HK-2 (cell line): Measurements from ENCODE around the gene TNFAIP2.
"Not testable (repeated sequence)": the region's sequence is repeated elsewhere in the genome, so short reads cannot be mapped to it uniquely, and the experiment has no call there.

Source experiments
- DNase-seq: peaks from one replicate; pipeline ENCODE4 v3.0.0-alpha.2; 2018; ENCODE audit not compliant: unreplicated experiment

Gene TNFAIP2

DNA sequence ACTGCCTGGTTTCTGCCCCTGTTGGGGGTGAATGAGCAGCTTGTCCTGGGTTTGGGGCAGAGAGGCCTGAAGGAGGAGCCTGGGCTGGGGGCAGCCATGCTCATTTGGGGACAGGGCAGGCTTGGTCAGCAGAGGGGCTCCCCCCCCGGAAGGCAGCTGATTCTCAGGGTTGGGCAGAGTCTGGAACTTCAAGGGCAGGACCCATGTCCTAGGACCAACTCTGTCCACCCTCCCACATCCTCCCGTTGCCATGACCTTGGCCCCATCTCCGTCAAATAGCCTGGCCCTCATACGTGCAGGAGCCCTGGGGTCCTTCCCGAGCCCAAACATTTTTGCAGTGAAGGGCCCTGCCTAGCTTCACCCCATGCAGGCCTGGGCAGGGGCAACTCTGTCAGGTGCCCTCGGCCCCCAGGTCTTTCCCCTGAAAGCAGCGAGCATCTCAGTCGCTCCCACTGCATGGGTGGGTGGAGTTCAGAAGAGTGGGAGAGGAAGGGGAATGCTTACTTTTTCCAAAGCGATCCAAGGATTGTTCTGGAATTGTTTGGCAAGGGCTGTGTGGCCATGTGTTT lies 32.6 kb downstream of the TNFAIP2 start:
- DNase-seq: no peak

DNA sequence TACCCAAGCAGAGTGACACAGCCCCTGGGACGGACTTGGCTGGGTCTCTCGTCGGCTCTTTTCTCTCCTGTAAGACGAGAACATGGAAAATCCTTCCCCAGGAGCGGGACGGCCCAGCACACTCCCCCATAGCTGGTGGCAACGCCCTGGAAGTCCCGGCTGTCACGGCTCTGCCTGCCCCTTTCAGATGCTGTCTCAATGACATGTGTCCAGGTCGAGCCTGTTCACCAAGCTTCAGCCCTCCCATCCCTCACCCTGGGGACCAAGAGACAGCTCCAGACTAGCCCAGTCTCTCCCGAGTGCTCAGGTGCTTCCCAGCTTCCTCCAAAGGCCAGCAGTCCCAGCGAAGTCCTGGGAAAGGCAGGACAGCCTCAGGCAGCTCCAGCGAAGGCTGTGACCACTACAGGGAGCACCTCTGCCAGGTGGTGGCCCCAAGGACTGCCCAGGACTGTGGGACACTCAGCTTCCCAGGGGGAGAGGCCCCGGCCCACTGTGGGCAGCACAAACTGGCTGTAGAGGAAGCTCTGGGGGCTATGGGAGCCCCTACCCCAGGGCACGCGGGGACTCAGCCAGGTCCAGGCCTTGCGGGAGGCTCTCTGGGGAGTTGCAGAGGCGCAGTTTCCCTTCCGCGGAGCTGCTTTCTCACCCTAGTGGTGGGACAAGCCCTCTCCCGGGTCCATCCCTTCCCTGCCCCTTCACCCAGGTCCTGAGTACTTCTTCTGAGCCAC lies 33.6 kb downstream of the TNFAIP2 start:
- DNase-seq: no peak

DNA sequence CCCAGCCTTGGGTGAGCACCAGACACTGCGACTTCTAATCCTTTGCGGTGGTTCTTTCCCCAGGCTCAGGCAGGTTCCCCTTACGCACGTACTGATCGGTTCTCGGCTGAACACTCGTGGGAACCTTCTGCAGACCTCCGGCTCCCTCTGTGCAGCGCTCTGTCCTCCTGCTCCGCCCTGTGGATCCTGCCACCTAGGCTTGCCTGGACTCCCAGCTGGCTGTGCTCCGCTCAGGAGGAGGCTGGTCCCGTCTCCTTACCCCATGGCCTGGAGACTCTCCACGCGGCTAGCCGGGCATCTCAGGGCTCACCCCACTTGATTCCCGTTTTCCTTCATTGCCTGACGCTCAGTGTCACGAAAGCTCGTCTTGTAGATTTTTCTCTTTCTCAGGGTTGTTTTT lies 34.7 kb downstream of the TNFAIP2 start:
- no peak for DNase-seq

DNA sequence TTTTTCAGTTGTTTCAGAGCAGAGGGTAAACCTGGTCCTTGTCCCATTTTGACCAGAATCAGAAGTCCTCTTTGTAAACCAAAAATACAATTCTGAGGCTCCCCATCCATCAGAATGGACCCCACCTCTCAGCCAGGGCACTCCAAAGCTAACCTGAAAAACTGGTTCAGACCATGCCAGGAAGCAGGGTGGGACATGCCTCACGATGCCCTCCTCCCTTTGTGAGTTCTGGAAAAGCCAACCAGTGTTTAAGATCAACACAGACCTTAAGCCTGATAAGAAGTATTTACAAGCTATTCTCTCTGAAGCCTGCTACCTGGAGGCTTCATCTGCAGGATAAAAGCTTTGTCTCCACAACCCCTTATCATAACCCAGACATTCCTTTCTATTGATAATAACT lies 35.4 kb downstream of the TNFAIP2 start:
- no peak for DNase-seq

DNA sequence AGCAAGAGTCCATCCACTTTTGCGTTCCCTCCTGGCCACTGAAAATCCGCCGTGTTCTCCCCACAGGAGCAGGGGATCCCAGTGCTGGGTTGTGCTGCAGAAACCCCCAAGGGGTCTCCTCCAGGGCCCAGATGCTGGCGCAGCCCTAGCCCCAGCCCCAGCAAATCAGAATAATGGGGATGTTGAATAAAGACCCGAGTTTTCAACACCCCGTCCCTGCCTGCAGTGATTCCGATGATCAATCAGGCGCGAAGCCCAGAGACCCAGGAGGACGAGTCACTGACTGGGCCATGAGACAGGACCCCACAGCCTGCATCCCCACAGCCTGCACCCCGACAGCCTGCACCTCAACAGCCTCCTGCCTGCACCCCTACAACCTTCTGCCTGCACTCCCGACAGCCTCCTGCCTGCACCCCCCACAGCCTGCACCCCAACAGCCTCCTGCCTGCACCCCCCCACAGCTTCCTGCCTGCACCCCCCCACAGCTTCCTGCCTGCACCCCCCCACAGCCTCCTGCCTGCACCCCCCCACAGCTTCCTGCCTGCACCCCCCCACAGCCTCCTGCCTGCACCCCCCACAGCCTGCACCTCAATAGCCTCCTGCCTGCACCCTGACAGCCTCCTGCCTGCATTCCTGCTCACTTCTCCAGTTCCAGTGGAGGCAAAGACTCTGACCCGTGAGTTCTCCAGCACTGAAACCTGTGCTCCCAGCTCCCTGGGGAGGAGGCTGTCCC lies 37.2 kb downstream of the TNFAIP2 start:
- no peak for DNase-seq

DNA sequence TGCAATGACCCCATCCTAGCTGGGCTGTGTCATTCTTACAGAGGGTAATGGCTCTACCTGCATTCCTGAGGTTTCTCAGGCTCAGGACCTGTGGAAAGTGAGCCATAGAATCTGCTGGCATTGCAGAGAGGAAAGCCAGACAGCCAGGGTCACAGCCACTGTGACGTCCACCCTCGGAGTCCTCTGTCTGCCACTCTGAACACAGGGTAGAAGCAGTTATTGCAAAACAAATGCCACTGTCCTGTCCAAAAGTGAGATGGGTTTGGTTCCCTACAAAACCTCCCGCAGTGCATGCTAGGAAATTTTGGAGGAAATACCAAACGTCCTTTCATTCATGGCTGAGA lies 37.8 kb downstream of the TNFAIP2 start:
- peak; percentile 64 for DNase-seq

DNA sequence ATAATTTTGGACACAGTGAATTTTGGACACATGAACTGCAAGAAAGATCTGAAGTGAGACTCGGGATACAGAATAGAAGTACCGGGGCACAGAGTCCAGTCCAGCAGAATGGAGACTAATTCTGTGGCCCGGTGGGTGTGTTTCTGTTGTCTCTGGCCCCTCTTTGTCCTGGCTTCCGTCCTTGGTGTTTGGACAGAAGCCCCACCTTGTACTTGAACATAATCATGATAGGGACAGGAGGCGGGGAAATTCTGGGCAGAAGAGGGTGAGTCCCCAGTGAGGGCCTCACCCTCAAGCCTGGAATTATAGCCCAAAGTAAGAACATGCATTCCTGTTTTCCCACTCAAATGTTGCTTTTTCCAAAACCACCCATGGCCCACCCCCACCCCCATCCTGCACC lies 39.9 kb downstream of the TNFAIP2 start:
- DNase-seq: no peak

DNA sequence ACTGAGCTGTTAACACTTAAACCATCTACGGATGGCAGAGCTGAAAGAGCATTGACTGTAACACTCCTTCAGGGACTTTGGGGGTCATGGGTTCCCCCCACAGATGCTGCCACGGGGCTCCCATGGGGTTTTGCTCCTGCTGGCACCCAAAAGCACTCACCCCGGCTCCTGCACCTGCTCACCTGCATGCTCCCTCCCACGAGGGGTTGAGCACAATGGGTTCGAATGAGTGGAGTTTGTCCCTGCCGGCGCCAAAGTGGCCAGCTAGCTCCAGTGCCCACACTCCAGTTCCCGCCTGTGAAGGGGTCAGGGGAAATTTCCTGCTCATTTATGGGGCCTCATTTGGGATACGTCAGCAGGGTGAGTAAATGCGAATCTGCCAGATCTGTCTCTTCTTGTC lies 40.7 kb downstream of the TNFAIP2 start:
- no peak for DNase-seq

DNA sequence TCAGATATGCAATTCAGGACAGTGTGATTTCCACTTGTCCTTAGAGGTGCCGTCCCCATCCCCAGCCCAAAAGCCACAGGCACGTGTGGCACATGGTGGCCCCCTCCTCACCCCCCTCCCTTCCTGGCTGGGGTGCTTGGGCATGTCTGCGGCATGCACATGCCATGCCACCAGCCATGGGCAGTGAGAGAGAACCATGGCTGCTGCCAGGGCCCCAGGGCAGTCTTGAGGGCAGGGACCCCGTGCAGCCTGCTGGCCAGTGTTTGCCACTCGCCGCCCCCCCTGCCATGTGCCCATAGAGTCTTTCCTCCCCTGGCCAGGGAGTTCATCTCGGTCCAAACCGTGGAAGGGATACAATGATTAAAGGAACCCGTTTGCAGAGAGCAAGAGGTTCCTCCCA lies 41.5 kb downstream of the TNFAIP2 start:
- no peak for DNase-seq

DNA sequence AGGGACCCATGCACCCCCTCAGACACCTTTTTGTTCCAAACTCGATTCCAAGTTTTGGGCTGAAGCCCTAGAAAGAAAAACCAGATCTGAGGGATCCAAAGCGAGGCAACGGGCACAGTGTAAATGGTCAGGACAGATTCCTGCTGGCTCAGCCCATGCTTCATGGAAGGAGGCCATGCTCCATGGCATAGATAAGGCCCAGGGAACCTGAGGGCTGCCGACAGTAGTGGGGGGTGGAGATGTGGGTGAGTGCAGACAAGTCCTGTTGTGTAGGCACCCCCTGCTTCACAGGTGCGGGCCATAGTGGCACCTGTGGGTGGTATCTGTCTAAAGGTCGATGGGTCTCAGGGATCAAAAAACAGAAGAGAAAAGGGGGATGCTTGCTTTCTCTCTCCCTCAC lies 42.1 kb downstream of the TNFAIP2 start:
- DNase-seq: no peak

DNA sequence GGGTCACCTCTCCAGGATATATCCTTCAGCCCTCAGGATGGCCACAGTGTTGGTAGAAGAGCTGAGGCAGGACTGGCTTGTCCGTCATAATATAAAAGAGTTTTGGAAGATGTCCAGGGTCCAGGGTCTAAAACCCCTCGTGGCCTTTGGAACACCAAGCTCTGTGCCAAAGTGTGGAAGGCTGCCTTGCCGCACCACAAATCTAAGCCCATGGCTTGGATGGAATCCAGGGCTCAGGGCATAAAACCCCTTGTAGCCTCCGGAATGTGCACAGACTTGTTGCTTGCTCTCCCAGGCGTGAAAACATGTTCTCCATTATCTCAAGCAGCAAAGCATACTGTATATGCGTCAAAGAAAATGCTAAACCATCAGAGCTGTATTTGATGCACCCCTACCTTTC lies 46.7 kb downstream of the TNFAIP2 start:
- DNase-seq: no peak

DNA sequence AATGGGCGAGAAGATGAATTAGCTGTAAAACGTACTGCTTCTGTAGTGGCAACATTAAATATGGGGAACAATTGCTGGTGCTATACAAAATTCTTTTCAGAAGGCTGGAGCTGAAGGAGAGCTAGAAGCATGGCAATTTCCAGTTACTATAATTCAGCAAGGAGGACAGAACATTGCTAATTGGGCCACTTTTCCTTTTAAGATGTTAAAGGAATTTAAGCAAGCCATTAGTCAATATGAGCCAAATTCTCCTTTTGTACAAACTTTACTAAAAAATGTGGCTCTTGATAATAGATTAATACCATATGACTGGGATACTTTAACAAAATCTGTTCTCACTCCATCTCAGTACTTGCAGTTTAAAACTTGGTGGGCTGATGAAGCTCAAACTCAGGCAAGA lies 47.9 kb downstream of the TNFAIP2 start:
- not testable (repeated sequence) for DNase-seq

DNA sequence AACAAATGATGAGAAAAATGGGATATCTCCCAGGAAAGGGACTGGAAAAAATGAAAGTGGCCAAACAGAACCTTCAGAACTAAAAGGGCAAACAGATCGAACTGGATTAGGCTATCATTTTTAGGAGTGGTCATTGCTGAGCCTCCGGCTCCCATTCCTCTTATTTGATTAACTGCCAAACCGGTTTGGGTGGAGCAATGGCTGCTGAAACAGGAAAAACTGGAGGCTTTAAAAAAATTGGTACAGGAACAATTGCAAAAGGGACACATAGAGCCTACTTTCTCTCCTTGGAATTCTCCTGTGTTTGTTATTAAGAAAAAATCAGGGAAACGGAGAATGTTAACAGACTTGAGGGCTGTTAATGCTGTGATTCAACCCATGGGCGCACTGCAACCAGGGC lies 49.7 kb downstream of the TNFAIP2 start:
- DNase-seq: no peak

DNA sequence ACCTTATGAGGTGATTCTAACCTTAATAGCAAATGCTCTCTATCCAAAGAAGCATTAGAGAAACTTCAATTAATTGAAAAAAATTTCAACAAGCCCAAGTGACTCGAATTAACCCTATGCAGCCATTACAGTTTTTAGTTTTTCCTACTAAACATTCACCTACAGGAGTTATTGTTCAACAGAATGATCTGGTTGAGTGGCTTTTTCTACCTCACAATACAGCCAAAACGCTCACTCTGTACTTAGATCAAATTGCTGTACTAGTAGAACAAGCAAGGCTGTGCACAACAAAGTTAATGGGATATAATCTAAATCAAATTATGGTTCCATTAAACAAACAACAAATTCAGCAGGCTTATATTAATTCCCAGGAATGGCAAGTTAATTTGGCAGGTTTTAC lies 50.6 kb downstream of the TNFAIP2 start:
- not testable (repeated sequence) for DNase-seq

DNA sequence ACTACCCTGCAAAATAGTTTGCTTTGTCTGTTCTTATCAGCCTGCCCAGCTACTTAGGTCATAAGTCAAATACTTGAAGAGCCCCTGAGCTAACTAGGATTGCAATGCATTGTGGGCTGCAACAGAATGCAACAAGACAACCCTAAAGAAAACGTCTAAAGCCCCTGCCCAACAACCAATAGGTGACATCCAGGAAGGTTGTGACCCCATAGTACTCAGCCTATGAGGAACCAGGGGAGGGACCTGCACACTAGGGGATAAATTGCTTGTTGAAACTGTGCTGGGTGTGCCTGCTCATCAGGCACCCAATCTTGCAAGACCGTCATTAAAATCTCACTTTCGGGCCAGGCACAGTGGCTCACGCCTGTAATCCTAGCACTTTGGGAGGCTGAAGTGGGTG lies 52.9 kb downstream of the TNFAIP2 start:
- DNase-seq: not testable (repeated sequence)

DNA sequence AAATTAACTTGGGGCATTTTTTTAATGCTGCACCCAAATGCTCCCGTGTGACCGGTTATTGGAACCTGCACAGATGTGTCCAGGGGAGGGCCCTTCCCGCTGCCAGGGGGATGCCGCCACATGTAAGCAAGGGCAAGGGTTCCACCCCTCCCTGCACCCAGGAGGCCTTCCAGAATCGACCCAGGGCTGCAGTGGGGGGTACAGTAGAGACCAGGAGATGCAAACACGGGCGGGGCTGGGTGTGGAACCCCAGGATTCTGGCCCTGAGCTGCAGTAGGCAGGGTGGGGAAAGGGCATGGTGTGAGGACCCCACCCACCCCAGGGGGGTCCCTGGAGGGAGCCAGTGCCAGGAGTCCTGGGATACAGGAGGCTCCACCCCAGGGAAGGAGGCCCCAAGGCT lies 54.1 kb downstream of the TNFAIP2 start:
- no peak for DNase-seq

DNA sequence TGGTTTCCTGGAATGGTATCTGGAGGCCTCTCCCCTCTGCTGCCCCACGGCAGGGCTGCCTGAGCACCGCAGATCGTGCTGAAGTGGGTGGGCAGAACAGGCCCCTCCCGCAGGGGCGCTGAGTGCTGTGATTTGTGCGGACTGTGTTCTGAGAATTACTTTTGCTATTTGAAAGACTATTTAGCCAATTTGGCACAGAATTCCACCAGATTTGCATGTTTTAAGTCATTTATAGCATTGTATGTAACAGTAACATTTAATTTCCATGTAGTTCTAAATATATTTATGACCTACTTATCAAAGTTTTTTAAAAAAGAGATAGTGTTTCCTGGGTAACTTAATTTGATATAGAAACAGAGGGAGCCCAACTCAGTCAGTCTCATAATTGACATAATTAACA lies 55.3 kb downstream of the TNFAIP2 start:
- no peak for DNase-seq

DNA sequence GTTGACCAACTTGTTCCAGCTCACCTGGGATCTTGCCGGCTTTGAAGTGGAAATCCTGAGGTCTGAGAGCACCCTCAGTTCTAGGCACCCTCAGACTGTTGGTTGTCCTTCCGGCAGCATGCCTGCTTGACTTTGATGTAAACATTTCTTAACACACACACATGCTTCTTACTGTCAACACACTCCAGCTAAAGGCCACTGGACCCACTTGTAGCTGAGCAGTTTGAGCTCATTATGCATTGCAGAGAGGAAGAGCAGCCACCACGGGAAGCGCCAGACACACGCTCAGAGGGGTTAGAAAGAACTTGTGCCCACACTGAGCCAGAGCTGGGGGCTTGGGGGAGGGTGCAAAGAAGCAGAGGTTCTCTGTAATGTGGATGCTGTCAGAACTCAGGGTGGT lies 55.8 kb downstream of the TNFAIP2 start:
- DNase-seq: no peak

DNA sequence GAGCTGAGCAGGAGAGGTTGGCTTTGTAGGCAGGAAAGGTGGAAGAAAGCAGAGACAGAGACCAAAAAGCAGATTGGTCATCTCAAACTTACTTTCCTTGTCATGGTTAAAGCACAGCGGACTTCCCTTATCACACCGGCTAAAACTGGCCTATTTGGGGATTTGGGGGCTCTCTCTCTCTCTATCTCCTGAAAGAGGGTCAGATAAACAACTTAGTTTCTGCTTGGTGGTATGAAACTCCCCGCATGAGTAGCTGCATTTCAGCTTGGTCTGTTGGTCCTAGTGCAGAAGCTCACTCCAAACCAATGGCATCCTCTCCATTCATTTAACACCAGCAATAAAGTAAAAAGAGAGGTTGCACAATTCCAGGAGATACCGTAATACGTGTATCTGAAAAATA lies 57.1 kb downstream of the TNFAIP2 start:
- no peak for DNase-seq

DNA sequence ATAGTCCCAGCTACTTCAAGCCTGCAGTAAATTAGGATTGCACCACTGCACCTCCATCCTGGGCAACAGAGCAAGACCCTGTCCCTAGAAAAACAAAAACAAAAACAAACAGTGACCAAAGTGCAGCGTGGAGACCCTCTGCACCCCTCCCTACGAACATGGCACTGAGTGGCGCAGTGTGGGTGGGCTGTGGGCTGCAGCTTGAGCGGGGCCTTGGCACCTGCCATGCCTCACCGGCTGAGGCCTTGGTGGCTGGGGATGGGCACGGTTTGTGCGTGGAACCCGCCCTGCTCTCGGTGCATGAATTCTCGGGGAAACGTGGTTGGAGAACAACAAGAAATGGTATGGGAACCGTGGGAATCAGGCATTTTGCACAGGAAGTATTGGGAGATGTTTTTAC lies 60.8 kb downstream of the TNFAIP2 start:
- no peak for DNase-seq

DNA sequence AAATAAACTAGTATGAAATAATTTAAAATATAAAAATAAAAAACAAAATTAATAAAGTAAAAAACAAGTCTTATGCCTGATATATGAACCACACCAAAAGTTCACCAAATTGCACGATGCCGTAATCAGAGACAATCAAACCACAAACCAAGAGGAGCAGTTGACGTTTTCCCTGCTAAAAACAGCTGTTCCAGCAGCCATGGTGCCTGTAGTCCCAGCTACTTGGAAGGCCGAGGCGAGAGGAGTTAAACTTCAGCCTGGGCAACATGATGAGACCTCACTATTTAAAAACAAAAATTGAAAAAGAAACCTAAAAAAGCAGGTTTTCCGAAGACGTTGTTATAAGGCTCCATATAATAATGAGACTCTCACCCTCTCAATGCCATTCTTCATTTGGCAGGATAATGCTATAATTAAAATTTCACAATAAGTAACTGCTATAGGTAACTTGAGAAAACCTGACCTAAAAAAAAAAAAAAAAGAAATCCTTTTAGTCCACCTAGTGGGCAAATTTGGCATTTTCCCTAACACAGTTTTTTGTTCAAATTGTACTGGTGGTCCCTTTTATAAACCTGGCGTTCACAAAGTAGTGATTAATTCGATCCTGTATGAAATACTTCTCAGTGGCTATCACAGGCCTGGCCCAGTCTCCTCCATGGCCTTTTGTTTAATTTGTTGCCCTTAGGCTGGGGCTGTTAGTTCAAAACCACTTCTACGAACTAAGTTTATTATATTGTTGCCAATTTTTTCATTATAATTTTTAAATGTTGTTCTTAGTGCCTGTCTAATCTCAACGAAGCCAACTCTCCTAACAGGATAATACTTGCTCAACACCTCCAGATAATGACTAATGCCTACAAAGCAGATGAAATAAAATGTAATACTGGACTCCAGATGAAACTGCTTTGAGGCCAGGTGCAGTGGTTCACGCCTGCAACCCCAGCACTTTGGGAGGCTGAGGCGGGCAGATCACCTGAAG lies 62.1 kb downstream of the TNFAIP2 start:
- DNase-seq: no peak

DNA sequence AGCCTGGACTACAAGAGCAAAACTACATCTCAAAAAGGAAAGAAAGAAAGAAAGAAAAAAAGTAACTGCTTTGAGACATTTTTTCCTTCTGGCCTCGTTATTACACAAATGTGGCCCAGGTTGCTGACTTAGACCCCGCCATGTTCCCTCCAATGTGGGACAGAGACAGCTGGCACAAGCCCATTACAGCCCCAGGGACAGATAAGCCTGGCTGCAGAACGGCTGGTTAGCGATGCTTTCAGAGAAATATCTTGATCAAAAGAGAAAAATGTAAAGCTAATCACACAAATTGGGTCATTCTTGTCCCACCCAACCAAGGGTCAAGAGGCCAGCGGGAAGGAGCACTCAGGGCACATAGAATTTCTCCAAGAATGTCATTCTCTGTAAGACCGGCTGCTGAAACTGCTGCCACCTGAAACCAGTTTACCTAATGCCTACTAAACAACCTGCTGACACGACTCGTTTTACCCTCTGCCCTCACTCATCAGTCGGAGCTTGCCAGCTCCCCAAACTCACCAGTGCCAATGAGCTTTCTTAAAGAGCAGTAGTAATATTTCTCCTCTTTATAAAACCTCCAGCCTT lies 63.1 kb downstream of the TNFAIP2 start:
- DNase-seq: no peak
